IMR-90 (cell line): ENCODE data around the gene TES. TPM values are rescaled to one million over a fixed set of nuclear protein-coding genes. Genes with fewer than 3 reads are reported as not detected.

Source experiments
- ATAC-seq: fragments of 200-7000 bp; cut with Tn5 transposase; 2 replicates; pipeline ENCODE4 v1.9.1; 2020; ENCODE audit warnings: low read depth, mild to moderate bottlenecking, moderate library complexity
- BruUV-seq: library from RNA; stranded (reverse); fragments of 400-500 nt; replicated peaks from 2 replicates; lab custom pipeline; 2021; lab: Mats Ljungman, UMichigan
- CTCF ChIA-PET: fragments of 300-600 bp; formaldehyde crosslinking; extraction: SDS; loops from one replicate; lab custom pipeline; 2021; ENCODE audit warnings: antibody characterized with exemption; lab: Yijun Ruan, JAX
- POLR2A ChIA-PET: fragments of 300-600 bp; sonication (Branson Sonifier 250); formaldehyde crosslinking; loops from one replicate; lab custom pipeline; 2022; ENCODE audit warnings: antibody characterized with exemption; ENCODE audit not compliant: unreplicated experiment; lab: Charles Lee
- DNase-seq: peaks from one replicate; pipeline ENCODE4 v3.0.0; 2013
- H2AFZ ChIP-seq: replicated peaks from 2 replicates; pipeline ENCODE3; 2013; ENCODE audit warnings: low read length, mild to moderate bottlenecking; ENCODE audit not compliant: poor library complexity
- H2AK5ac ChIP-seq: 2 replicates; pipeline ENCODE4 v1.6.1; 2013; ENCODE audit warnings: low read depth, low read length, inconsistent platforms
- H2AK9ac ChIP-seq: replicated peaks from 2 replicates; pipeline ENCODE3; 2013; ENCODE audit warnings: mild to moderate bottlenecking, low read depth, low read length, moderate library complexity; ENCODE audit not compliant: poor library complexity
- H2BK120ac ChIP-seq: 2 replicates; pipeline ENCODE4 v1.6.1; 2013; ENCODE audit warnings: low read depth, low read length, inconsistent platforms
- H2BK15ac ChIP-seq: 3 replicates; pipeline ENCODE4 v1.6.1; 2013; ENCODE audit warnings: low read depth, low read length, inconsistent platforms
- H2BK20ac ChIP-seq: 2 replicates; pipeline ENCODE4 v1.6.1; 2013; ENCODE audit warnings: low read depth, mild to moderate bottlenecking, inconsistent platforms, low read length, moderate library complexity
- H2BK5ac ChIP-seq: 2 replicates; pipeline ENCODE4 v1.6.1; 2013; ENCODE audit warnings: mild to moderate bottlenecking, low read depth, low read length, inconsistent platforms; ENCODE audit not compliant: poor library complexity, severe bottlenecking
- H3K14ac ChIP-seq: replicated peaks from 2 replicates; pipeline ENCODE4 v1.6.1; 2013; ENCODE audit warnings: low read depth, low read length, inconsistent platforms
- H3K18ac ChIP-seq: 2 replicates; pipeline ENCODE4 v1.6.1; 2013; ENCODE audit warnings: low read depth, low read length, control low read depth
- H3K23ac ChIP-seq: 2 replicates; pipeline ENCODE4 v1.6.1; 2013; ENCODE audit warnings: low read depth, low read length, inconsistent platforms
- H3K27ac ChIP-seq: 2 replicates; pipeline ENCODE4 v1.5.1; 2013; ENCODE audit warnings: mild to moderate bottlenecking, control low read depth, low read length; ENCODE audit not compliant: insufficient read depth
- H3K27me3 ChIP-seq: 2 replicates; pipeline ENCODE4 v1.6.1; 2013; ENCODE audit warnings: low read length; ENCODE audit not compliant: control insufficient read depth, insufficient read depth
- H3K36me3 ChIP-seq: 2 replicates; pipeline ENCODE4 v1.6.1; 2013; ENCODE audit warnings: low read length, mixed read lengths; ENCODE audit not compliant: control insufficient read depth, insufficient read depth
- H3K4ac ChIP-seq: 2 replicates; pipeline ENCODE4 v1.6.1; 2013; ENCODE audit warnings: low read depth, low read length, inconsistent platforms
- H3K4me1 ChIP-seq: 2 replicates; pipeline ENCODE4 v1.6.1; 2013; ENCODE audit warnings: low read length, mixed read lengths; ENCODE audit not compliant: control insufficient read depth, insufficient read depth
- H3K4me2 ChIP-seq: 2 replicates; pipeline ENCODE4 v1.6.1; 2013; ENCODE audit warnings: low read depth, mild to moderate bottlenecking, control low read depth, low read length, moderate library complexity
- H3K4me3 ChIP-seq: 2 replicates; pipeline ENCODE4 v1.5.1; 2013; ENCODE audit warnings: low read depth, mild to moderate bottlenecking, control low read depth, low read length, moderate library complexity; ENCODE audit not compliant: insufficient read depth
- H3K56ac ChIP-seq: 2 replicates; pipeline ENCODE4 v1.6.1; 2013; ENCODE audit warnings: low read length, inconsistent platforms; ENCODE audit not compliant: insufficient read depth; ENCODE audit errors: extremely low read depth
- H3K79me1 ChIP-seq, 2 experiments: 2 replicates each; pipeline ENCODE4 v1.6.1; 2013; ENCODE audit warnings: low read length in 2 of 2, inconsistent platforms in 1 of 2, low read depth in 1 of 2
- H3K9ac ChIP-seq: 2 replicates; pipeline ENCODE4 v1.6.1; 2013; ENCODE audit warnings: low read depth, low read length, control low read depth
- H3K9me1 ChIP-seq: 2 replicates; pipeline ENCODE4 v1.6.1; 2013; ENCODE audit warnings: low read length, inconsistent platforms; ENCODE audit not compliant: insufficient read depth
- H3K9me3 ChIP-seq: 2 replicates; pipeline ENCODE4 v1.6.1; 2013; ENCODE audit warnings: low read length; ENCODE audit not compliant: control insufficient read depth, insufficient read depth
- H4K20me1 ChIP-seq: 2 replicates; pipeline ENCODE4 v1.6.1; 2013; ENCODE audit warnings: low read length, inconsistent platforms; ENCODE audit not compliant: insufficient read depth
- H4K5ac ChIP-seq: 2 replicates; pipeline ENCODE4 v1.6.1; 2013; ENCODE audit warnings: mild to moderate bottlenecking, low read depth, low read length, control low read depth
- H4K8ac ChIP-seq, 2 experiments: 2 replicates each; pipeline ENCODE4 v1.6.1; 2013; ENCODE audit warnings: low read depth in 2 of 2, low read length in 2 of 2, control low read depth in 1 of 2, inconsistent platforms in 1 of 2
- H4K91ac ChIP-seq: 2 replicates; pipeline ENCODE4 v1.6.1; 2013; ENCODE audit warnings: low read depth, low read length, inconsistent platforms; ENCODE audit not compliant: insufficient read depth
- BHLHE40 ChIP-seq: fragments of 150-350 bp; IDR thresholded peaks from 2 replicates; pipeline ENCODE4 v1.6.1; 2016; ENCODE audit warnings: mild to moderate bottlenecking, low read depth, low read length
- CTCF ChIP-seq: conservative IDR thresholded peaks from 2 replicates; pipeline ENCODE4 v1.5.1; 2012; ENCODE audit warnings: mild to moderate bottlenecking, low read depth, low read length, improper control_type of control experiment
- RAD21 ChIP-seq: IDR thresholded peaks from 2 replicates; pipeline ENCODE4 v1.6.1; 2012; ENCODE audit warnings: low read length, improper control_type of control experiment
- SMC3 ChIP-seq: fragments of 150-350 bp; IDR thresholded peaks from 2 replicates; pipeline ENCODE4 v1.6.1; 2016; ENCODE audit warnings: low read depth, mild to moderate bottlenecking, antibody characterized with exemption, low read length, moderate library complexity
- USF2 ChIP-seq: fragments of 150-350 bp; IDR thresholded peaks from 2 replicates; pipeline ENCODE4 v1.6.1; 2017; ENCODE audit warnings: mild to moderate bottlenecking, antibody characterized with exemption, low read length, low read depth
- WGBS, 2 experiments: methylation state at CpG; one replicate each; pipeline versions ENCODE4 v1.1.5 to v1.1.7; 2013; ENCODE audit warnings: missing lambda C conversion rate in 2 of 2; ENCODE audit not compliant: insufficient read length in 1 of 2; ENCODE audit errors: extremely low coverage in 2 of 2; 5-methylcytosine and 5-hydroxymethylcytosine counted together
- dilution Hi-C: fragments of 300-500 bp; cut with HindIII; formaldehyde crosslinking; loops from one replicate; pipeline ENCODE4 v1.14.3; 2018; ENCODE audit warnings: low sequenced_read_pairs; ENCODE audit not compliant: unreplicated experiment
- in situ Hi-C: fragments of 300-500 bp; cut with MboI; formaldehyde crosslinking; loops from 3 replicates; pipeline ENCODE4 v1.14.3; 2019; ENCODE audit warnings: low sequenced_read_pairs, inconsistent platforms, mixed read lengths
- intact Hi-C: fragments of 100-400 bp; cut with micrococcal nuclease; formaldehyde crosslinking; loops from 2 replicates; pipeline ENCODE4 v1.10.0; 2022
- polyA plus RNA-seq, 3 experiments: library from polyadenylated mRNA; depleted of rRNA; stranded (reverse); fragments of >200 nt; gene quantifications; 2 replicates each; pipeline ENCODE4 v1.2.3, GENCODE V29; 2012; ENCODE audit warnings: low replicate concordance in 1 of 3
- total RNA-seq: library from RNA; depleted of rRNA; stranded (reverse); fragments of >200 nt; gene quantifications from 2 replicates; pipeline ENCODE4 v1.2.3, GENCODE V29; 2012

TES gene
- total and polyA plus RNA-seq, 2 of the 4 experiments (the other 2 are of a cell fraction) = 54.0 to 83.3 TPM

GRCh38 chr7:116236020-116236630 lies 25.8 kb downstream of the TES start:
- Histone ChIP-seq H2AK5ac (no peak overlapping the region), H2BK20ac (no peak overlapping the region), H2BK15ac (no peak overlapping the region), H3K4ac (no peak overlapping the region), H3K27ac (no peak overlapping the region), H3K18ac (no peak overlapping the region), H3K56ac (no peak overlapping the region), H2AFZ (no peak overlapping the region), H4K5ac (no peak overlapping the region), H2BK5ac (no peak overlapping the region), H3K4me3 (no peak overlapping the region), H3K23ac (no peak overlapping the region), H3K36me3 (peaks cover 3% of the 10 kb centered on the region; the same call in 1 of the 2 replicates), H3K4me1 (peaks cover 15% of the 10 kb centered on the region), H4K8ac (no peak overlapping the region), H3K79me1 (peaks cover 21 to 42% of the 10 kb centered on the region in 2 experiments), H3K4me2 (no peak overlapping the region), H3K14ac (no peak overlapping the region), H2BK120ac (no peak overlapping the region), H3K27me3 (no peaks in the 10 kb centered on the region), H4K20me1 (no peaks in the 10 kb centered on the region), H2AK9ac (no peak overlapping the region), H4K91ac (no peak overlapping the region), H3K9me3 (no peaks in the 10 kb centered on the region), H3K9me1 (no peaks in the 10 kb centered on the region; the same call in 1 of the 2 replicates), H3K9ac (no peak overlapping the region)
- ATAC-seq (peak; percentile 59), DNase-seq (peak; percentile 65)
- POLR2A ChIA-PET = interaction anchor here (1.1 kb wide), 1 partner anchor 59 kb away, joined by 4 read pairs; no protein-coding TSS in a partner anchor
- CTCF ChIA-PET = interaction anchor here (0.6 to 4.0 kb wide), 15 partner anchors 14 to 1075 kb away, joined by 3 to 49 read pairs (median 3); no protein-coding TSS in a partner anchor
- in situ Hi-C loops (loop anchor here (5.0 kb wide), 2 partner anchors 59 to 99 kb away; no protein-coding TSS in a partner anchor), dilution Hi-C loops (no loop called here), intact Hi-C loops (loop anchor here (1.0 kb wide), 2 partner anchors 56 to 98 kb away; no protein-coding TSS in a partner anchor)
- BruUV-seq = no TSS peak
- TF ChIP-seq CTCF (peak; percentile 72), USF2 (no peak), RAD21 (peak; percentile 78), BHLHE40 (no peak), SMC3 (peak; percentile 78)
- WGBS, 2 experiments = no CpG with 5 or more reads among the region's 2 CpGs
